Measurements from ENCODE around the gene DHRSX. TPM values are rescaled to one million over a fixed set of nuclear protein-coding genes. Genes with fewer than 3 reads are reported as not detected.

Gene DHRSX
- total and polyA plus RNA-seq, 9 of the 15 experiments (the other 6 are each of a cell fraction or from before 2014, with no cell fraction given) = 0.59 to 11.0 (median 6.2) TPM

- TF ChIP-seq ZBTB2 (IDR thresholded peaks at IDR 0.05) = peak; percentile 29; the same call in 1 of the 2 replicates
- no peak for TF ChIP-seq SMARCE1 (IDR thresholded peaks at IDR 0.05)
- TF ChIP-seq ZHX1 (conservative IDR thresholded peaks at IDR 0.05; ENCODE audit: low read length) = no peak
- peak; percentile 85 for TF ChIP-seq NFATC3 (IDR thresholded peaks at IDR 0.05)
- TF ChIP-seq, protein P1, sequence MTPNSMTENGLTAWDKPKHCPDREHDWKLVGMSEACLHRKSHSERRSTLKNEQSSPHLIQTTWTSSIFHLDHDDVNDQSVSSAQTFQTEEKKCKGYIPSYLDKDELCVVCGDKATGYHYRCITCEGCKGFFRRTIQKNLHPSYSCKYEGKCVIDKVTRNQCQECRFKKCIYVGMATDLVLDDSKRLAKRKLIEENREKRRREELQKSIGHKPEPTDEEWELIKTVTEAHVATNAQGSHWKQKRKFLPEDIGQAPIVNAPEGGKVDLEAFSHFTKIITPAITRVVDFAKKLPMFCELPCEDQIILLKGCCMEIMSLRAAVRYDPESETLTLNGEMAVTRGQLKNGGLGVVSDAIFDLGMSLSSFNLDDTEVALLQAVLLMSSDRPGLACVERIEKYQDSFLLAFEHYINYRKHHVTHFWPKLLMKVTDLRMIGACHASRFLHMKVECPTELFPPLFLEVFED (CRISPR knock-in tag; conservative IDR thresholded peaks at IDR 0.05) = no peak
- TF ChIP-seq RBBP5 (IDR thresholded peaks at IDR 0.05; ENCODE audit: borderline replicate concordance, insufficient read depth, low read length, poor library complexity, severe bottlenecking) = no peak
- no peak for TF ChIP-seq ZNF507 (tag; conservative IDR thresholded peaks at IDR 0.05)
- TF ChIP-seq YBX1 (IDR thresholded peaks at IDR 0.05) = no peak
- no peak for TF ChIP-seq SIRT6 (IDR thresholded peaks at IDR 0.05; ENCODE audit: low read depth, low read length)
- peak; percentile 78 for TF ChIP-seq CREM (IDR thresholded peaks at IDR 0.05; ENCODE audit: low read depth)
- peak; percentile 100 for TF ChIP-seq EHMT2 (IDR thresholded peaks at IDR 0.05)
- peak; percentile 93 for TF ChIP-seq NBN (IDR thresholded peaks at IDR 0.05; ENCODE audit: low read depth)
- TF ChIP-seq RNF2 (IDR thresholded peaks at IDR 0.05) = peak; percentile 96
- TF ChIP-seq OTX1 (CRISPR knock-in tag; IDR thresholded peaks at IDR 0.05) = no peak
- TF ChIP-seq, protein P2, sequence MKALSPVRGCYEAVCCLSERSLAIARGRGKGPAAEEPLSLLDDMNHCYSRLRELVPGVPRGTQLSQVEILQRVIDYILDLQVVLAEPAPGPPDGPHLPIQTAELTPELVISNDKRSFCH (CRISPR knock-in tag; IDR thresholded peaks at IDR 0.05) = no peak
- TF ChIP-seq, protein P2 (tag; IDR thresholded peaks at IDR 0.05) = peak; percentile 60; the same call in 1 of the 2 replicates
- no peak for TF ChIP-seq KHSRP (IDR thresholded peaks at IDR 0.05)
- TF ChIP-seq, protein P3, sequence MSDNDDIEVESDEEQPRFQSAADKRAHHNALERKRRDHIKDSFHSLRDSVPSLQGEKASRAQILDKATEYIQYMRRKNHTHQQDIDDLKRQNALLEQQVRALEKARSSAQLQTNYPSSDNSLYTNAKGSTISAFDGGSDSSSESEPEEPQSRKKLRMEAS (CRISPR knock-in tag; IDR thresholded peaks at IDR 0.05) = peak; percentile 79
- TF ChIP-seq, protein P4, sequence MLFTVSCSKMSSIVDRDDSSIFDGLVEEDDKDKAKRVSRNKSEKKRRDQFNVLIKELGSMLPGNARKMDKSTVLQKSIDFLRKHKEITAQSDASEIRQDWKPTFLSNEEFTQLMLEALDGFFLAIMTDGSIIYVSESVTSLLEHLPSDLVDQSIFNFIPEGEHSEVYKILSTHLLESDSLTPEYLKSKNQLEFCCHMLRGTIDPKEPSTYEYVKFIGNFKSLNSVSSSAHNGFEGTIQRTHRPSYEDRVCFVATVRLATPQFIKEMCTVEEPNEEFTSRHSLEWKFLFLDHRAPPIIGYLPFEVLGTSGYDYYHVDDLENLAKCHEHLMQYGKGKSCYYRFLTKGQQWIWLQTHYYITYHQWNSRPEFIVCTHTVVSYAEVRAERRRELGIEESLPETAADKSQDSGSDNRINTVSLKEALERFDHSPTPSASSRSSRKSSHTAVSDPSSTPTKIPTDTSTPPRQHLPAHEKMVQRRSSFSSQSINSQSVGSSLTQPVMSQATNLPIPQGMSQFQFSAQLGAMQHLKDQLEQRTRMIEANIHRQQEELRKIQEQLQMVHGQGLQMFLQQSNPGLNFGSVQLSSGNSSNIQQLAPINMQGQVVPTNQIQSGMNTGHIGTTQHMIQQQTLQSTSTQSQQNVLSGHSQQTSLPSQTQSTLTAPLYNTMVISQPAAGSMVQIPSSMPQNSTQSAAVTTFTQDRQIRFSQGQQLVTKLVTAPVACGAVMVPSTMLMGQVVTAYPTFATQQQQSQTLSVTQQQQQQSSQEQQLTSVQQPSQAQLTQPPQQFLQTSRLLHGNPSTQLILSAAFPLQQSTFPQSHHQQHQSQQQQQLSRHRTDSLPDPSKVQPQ (CRISPR knock-in tag; IDR thresholded peaks at IDR 0.05; ENCODE audit: borderline replicate concordance) = no peak
- no peak for TF ChIP-seq ZZZ3 (IDR thresholded peaks at IDR 0.05)
- no peak for TF ChIP-seq SIN3A (IDR thresholded peaks at IDR 0.05; ENCODE audit: borderline replicate concordance in 2 of 2, control insufficient read depth in 1 of 2, low read depth in 2 of 2, low read length in 2 of 2)
- TF ChIP-seq TARDBP (IDR thresholded peaks at IDR 0.05) = 0 out of 2 replicates have a peak, but pooled peaks have one; percentile 24
Observed at GRCh38 chrX:2464677-2465166, 36.1 kb downstream of the DHRSX start (continued).
